Body of pancreas (tissue), 4 donors: ENCODE measurements around the gene ST6GALNAC3.

Experiments used
- POLR2A ChIP-seq, 3 donors: fragments of 450-650 bp; IDR thresholded peaks; one replicate each; pipeline ENCODE4 v1.6.1; 2016; ENCODE audit warnings: antibody characterized with exemption in 3 of 3, mild to moderate bottlenecking in 2 of 3
- TF ChIP-seq, protein P1 (sequence below), 7 experiments: fragments of 450-650 bp in 4 of 7; fragments of 200-600 bp in 3 of 7; sonication (generic) in 3 of 7; IDR thresholded peaks; one replicate each; pipeline ENCODE4 v1.5.1; 2016 to 2019; ENCODE audit warnings: antibody characterized with exemption in 7 of 7

DNA sequence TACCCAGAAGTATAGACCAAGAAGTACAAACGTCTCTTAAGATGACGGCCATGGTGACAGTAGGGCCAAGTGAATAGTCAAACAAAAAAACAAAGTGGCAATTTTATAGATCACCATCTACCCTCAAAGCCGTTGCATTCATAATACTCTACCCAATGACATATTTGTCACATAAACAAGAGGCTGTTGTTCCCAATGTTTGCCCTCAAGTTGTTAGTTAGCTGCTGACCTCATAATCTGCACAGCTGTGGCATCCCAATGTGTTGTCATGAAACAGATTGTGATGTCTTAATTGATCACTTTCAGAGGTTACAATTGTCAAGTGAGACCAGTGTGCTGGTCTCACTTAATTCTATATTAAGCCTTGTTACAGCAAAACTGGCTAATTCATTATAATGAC is 333.8 kb downstream of the ST6GALNAC3 start:
- TF ChIP-seq, protein P1, sequence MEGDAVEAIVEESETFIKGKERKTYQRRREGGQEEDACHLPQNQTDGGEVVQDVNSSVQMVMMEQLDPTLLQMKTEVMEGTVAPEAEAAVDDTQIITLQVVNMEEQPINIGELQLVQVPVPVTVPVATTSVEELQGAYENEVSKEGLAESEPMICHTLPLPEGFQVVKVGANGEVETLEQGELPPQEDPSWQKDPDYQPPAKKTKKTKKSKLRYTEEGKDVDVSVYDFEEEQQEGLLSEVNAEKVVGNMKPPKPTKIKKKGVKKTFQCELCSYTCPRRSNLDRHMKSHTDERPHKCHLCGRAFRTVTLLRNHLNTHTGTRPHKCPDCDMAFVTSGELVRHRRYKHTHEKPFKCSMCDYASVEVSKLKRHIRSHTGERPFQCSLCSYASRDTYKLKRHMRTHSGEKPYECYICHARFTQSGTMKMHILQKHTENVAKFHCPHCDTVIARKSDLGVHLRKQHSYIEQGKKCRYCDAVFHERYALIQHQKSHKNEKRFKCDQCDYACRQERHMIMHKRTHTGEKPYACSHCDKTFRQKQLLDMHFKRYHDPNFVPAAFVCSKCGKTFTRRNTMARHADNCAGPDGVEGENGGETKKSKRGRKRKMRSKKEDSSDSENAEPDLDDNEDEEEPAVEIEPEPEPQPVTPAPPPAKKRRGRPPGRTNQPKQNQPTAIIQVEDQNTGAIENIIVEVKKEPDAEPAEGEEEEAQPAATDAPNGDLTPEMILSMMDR (IDR thresholded peaks at IDR 0.05), result no peak
- no peak for TF ChIP-seq POLR2A (IDR thresholded peaks at IDR 0.05)
